Activated CD4-positive, CD25-positive, alpha-beta regulatory T cell treated with anti-CD3 and anti-CD28 coated beads, Interleukin-2, amount 50 U/mL, for 24 hours (primary cell): ENCODE measurements around the gene CORO1C.

Experiments used
- ATAC-seq, 2 donors: fragments of 150-1000 bp; cut with Tn5 transposase; one replicate each; pipeline ENCODE4 v1.10.0; 2021; ENCODE audit warnings: mild to moderate bottlenecking in 1 of 2, moderate library complexity in 1 of 2

CORO1C gene

DNA sequence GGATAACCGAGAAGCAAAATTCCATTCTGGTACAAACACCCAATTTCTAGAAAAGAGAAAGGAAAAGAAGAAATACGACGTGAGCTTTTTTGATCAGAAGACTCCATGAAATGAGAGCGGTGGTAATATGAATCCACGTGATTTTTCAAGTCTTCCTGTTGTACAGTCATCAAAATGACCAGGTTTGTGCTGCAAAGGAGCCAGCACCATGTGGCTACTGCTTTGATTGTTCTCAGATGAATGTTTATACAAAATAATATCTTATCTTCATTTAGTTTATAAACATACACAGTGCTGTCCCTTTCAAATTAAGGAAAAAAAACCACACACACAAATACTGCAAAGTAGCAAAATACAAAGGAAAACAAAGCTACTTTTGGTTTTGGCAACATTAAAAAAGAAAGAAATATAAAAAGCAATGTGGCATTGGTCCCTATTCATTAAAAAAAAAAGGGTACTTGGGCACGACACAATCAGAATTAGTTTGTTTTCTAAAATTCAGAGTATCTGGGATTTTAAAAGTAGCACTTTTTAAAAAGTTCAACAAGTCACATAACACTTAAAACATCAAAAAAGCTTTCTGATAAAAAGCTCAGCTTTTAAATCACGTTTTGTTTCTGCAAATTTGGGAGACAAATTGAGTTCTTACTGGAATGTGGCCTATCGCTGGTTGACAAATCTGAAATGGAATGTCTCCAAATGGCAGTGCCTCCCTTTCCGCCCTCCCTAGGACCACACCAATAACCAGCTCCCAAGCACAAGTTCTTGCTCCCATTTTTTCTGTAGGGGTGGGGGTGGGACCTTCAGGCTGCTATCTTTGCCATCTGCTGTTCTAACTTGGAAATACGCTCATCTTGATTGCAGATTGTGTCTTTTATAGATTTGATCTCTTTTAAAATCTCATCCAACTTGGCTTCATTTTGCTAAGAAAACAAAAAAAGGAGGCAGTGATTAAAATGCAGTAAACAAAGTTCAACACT lies 84.4 kb downstream of the CORO1C start:
- no peak for ATAC-seq

GRCh38 chr12:108645686-108646599 lies 85.4 kb downstream of the CORO1C start:
- no peak for ATAC-seq

- ATAC-seq: no peak
Observed at GRCh38 chr12:108644811-108645120, 86.6 kb downstream of the CORO1C start.

DNA sequence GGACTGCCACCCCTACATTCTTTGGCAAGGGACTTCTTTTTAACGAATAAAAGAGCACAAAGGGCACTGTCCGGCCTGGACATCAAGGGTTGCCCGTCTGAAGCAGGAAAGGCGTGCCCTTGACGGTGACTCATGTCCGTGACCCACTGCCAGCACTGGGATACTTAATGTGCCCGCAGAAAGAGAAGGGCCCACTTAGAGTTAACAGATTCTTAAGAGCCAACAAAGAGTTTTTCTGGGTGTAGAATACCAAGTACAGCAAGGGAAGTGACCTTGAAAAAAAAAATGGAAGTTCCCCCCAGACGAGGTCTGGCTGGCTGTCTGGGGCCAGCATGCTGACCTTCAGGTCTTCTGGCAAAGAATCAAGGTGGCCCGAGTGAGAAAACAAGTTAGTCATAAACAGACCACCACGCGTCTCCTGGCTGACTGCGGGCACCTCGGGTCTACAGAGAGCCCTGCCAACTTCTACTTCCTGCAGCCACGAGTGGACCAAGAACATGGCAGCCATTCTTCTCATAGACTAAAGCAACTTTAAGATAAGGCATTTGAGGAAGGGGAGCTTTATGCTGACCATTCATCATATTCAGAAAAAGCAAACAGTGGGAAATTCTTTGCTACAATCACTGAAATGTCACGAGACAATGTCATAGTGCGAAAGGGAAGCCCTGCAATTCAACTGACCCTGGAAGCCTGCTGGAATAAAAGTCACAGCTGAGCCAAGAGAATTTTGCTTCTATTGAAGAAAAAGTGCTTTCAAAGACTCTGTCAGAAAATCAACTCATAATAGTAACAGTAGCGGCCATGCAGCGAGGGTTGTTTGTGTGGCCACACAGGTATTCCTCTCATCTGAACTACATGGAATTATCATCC lies 87.1 kb downstream of the CORO1C start:
- ATAC-seq: no peak

DNA sequence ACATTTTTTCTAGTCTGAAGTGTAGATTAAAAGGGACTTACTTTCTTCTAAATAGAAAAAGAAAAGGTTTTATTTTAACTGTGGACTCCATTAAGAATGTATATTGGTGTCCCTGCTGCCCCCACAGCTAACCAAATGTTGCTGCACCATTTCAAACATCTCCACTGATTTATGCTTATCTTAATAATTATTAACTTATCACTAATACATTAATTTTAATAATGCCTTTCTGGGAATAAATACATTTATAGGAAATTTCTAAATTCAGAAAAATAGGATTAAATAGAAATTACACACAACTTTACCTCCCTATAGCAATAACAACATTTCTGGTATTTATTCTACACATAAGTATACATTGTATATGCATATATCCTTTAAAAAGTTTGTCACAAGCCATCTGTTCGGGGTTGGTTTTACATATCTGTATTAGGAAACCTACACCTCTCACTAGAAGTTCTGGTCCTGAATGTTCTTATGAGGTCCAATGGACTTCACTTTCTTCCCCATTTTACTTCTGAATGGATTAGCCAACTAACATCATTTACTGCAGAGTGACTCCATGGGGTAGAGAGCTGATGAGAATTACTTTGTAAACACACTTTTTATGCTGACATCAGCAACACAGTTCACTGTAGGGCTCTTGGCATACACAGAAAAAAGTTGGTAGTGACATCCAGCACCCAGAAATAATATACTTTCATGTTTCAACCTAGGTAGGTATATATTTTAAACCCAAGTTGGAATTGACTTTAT lies 88.2 kb downstream of the CORO1C start:
- ATAC-seq: no peak

DNA sequence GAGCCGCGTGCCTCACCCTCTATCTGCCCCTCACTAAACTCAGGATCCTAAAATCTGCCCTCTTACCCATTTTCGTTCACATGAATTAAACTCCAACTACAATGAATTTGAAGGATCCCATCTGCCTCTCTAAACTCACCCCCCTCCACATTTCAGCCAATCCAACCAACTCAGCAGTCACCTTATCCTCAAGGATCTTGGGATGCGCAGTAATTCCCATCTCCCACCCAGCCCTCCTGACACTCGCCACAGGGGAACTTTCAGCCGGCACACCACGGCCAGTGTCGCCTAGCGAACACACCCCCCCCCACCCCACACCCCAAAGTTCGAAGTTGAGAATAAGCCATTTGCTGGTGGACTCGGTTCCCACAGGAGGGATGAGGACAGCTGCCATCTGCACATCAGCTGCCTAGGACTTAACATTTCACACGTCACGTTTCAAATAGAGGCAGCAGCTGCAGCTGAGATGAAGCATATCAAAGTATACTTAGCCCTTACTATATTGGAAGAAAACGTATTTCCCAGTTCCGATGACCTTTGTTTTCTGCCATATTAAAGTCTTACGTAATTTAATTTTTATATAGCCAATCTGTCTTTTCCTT lies 88.9 kb downstream of the CORO1C start:
- no peak for ATAC-seq

DNA sequence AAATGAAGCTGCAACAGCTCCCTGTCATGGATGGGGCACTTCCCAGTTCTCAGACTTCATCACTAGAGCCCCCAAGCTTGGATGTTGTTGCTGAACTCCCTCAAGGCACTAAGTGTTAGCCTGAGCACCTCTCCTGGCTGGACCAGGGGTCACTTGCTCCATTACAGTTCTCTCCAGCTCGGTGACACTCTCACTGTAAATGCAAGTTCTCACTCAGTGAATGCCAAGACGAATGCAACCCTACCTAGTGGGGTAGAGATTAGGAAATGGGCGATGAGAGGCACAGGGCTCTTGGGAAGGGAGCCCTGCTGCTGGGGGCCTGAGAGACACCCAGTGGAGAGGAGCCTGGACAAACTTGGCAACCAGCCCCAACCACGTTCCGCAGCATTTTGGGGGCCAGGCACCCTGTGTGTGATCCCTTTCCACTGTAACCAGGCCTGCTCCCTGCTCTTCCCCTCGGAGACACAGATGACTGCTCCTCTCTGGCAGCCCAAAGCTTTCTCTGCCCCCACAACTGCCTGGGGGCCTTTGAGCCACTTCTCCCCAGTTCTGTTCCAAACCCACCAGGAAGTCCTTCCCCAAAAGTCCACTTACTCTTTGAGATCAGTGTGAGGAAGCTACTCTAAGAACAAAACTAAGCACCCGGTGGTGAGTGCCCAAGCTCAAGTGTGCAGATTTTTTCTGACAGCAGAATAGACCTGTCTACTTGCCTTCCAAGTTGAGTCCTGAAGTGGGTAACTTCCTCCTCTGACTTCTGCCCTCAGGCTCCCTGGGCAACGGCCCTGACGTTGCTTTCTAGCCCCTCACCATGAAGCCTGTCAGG lies 89.7 kb downstream of the CORO1C start:
- no peak for ATAC-seq

DNA sequence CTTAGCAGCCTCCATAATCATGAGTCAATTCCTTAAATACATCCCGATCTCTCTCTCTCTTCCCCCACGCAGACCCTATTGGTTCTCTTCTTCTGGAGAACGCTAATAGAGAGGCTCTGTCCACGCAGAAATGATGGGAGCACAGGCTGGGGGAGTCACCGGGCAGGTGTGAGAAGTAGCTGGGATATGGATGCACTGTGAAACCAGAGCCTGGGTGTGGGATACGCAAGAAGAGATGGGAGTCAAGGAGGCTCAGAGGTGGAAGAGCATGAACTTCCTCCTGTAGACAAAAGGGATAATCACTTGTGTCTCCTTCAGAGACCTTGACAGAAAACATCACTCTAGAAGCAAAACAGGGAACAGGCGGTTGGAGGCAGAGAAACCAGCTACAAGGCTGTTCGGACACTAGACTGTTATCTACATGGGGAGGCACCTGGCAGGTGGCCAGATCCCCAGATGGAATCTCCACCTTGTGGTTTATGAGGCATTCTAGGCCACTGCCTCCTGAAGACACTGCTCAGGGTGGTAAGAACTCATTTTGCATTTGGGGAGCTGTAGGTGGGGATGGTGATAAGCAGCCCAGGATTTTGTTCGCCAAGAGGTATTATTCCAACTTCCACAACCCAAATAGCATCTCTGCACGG lies 90.4 kb downstream of the CORO1C start:
- ATAC-seq: no peak

DNA sequence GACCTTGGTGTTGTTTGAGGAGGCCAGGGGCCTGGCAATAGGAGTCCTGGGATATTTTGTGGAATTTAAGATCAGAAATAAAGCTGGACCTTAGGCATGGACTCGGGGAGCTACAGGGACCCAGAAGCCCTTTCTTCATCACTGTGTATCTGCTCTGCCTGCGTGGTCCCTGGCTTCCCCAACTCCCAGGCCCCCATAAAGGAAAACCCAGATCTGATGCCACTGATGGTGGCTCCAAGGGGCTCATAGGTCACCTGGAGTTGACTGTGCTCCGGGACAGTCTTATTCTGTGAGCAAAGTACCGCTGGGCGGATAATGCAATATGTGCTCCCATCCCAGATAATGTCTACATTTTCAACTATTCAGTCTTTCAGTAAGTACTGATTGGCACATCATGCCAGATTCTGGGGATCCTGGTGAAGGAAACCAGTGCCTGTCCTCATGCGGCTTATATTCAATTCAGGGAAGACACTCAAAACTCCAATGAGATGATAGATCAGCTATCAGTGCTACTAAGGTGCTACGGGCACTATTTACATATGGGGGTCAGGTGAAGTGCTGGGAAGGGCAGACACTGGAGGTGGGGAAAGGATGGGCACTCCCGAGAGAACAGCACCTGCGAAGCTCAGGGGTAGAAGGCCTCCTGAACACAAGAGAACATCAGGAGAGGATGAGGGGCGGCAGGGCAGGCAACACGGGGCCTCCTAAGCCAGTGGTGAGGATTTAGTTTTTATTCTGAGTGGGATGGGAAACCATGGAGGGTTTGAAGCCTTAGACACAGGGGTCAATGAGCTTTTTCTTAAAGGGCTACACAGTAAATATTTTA lies 92.1 kb downstream of the CORO1C start:
- no peak for ATAC-seq

DNA sequence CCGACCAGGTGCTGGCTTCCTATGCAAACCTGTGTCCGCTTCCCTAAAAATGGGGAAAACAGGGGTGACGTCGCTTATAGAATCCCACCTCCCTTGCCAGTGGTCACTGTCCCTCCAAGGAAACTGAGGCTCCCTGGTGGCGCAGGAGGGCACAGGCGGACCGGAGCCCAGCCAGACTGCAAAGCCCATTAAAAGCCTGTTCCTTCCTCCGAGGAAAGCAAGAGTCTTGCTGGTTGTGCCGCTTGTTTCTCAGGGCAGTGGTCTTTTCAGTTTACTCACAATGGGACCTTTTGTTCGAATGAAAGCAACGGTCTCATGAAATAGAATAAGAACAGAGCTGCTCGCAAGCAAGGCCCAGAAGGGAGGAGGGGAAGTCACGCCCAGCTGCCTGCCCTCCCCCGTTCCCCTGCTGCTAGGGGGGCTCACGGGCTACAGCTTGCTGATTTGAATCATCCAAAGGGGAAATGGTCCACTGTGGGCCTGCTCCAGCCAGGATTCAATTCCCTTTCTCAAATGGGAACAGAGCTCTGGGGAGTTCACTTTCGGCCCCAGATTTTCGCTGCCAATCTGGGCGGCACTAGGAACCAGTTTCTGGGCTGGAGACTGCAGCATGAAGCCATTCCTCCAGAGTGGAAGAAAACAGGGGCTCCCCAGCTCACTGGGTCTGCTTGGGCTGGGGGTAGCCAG lies 93.0 kb downstream of the CORO1C start:
- no peak for ATAC-seq

GRCh38 chr12:108637222-108637971 lies 93.9 kb downstream of the CORO1C start:
- no peak for ATAC-seq

DNA sequence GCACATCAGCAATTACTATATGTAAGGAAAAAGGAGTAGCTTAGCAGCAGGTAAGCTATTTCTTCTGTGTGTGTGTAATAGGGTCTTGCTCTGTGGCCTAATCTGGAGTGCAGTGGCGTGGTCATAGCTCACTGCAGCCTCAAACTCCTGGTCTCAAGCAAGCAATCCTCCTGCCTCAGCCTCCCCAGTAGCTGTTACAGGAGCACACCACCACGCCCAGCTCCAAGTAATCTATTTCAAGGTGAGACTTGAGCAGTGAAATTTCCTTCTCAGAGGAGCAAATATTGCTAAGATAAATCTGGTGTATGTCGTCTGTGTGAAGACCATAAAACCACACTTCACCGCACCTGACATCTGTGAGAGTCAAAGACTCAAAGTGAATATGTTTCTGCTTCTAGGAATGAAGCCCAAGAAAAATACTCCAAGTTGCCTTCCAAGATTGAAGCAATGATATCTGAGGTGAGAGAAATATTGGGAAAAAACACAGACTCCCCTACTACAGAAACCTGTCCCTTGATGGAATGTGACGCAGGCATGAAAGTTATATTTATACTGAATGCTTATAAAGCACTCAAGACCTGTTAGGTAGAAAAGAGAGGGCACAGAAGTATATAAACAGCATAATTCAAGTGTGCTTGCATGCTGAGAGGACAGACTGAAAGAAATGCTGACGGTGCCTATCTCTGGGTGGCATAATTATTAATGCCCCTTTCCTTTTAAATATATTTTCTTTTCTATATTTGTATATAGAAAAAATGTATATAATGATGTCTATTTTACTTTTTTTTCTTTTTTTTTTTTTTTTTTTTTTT lies 95.1 kb downstream of the CORO1C start:
- no peak for ATAC-seq

DNA sequence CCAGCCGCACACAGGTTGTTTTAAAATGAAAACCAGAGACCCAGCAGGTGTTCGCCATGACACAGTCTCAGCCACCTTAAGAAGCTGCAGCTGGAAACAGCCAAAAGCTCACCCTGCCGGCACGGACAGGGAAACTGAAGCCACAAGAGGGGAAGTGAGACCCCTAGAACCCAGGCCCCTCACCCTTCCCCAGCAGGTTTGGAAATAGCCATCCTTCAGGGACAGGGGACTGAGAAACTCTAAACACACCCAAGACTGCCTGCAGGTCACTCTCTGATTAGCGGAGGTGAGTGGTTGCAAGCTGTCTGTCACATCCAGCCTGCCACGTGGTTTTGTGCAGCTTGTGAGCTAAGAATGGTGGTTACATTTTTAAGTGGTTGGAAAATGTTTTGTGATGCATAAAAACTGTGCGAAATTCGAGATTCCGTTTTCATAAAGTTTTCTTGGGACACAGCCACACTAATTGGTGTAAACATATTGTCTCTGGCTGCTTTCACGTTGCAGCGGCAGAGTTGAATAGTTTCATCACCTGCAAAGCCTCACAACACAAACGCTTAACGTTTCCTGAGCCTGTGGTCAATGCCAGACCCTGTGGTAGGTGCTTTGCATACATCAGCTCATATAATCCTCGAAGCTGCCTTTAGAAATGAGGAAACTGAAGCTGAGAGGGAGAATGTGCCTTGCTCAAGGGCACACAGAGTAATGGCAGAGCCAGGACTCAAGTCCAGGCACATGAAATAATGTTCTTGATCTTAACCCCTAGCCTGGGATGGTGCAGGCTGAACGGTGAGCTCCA lies 95.9 kb downstream of the CORO1C start:
- peak in 1 of 2 donors; percentile 16 for ATAC-seq

DNA sequence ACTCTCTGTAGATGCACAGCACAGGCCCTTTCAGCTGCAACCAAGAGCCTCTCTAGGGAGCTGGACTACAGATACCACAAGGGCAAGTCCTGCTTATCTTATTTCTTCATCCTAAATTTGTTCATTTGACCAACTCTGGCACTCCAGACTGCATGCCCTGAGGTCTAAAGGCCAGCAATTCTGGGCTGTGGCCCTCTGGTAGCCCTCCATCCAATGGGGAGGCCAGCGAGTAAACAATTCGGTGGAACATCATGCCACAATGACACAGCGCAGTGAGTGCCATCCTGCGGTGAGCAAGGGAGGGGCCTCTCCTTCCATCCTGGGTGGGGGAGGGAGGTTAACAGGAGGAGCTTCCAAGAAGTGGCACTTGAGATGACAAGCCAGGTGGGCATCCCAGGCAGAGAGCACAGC lies 97.0 kb downstream of the CORO1C start:
- ATAC-seq: no peak

- ATAC-seq: peak; percentile 65 to 67
Observed at GRCh38 chr12:108633534-108634248, 97.6 kb downstream of the CORO1C start, which contains the start of gene SELPLG. Gene SELPLG, minus strand, starts transcription at chr12:108633894. Its CDS starts 9,587 bp downstream, at chr12:108624307.
